PC-9 (cell line): ENCODE measurements around the gene GPRIN2. TPM values are rescaled to one million over a fixed set of nuclear protein-coding genes. Genes with fewer than 3 reads are reported as not detected.
"Not testable (repeated sequence)": the region's sequence is repeated elsewhere in the genome, so short reads cannot be mapped to it uniquely, and the experiment has no call there.

ENCODE experiments used
- BruUV-seq: library from RNA; stranded (reverse); fragments of 400-500 nt; replicated peaks from 2 replicates; lab custom pipeline; 2021; lab: Mats Ljungman, UMichigan
- CTCF ChIA-PET: fragments of 300-600 bp; sonication (Branson Sonifier 250); formaldehyde crosslinking; loops from one replicate; lab custom pipeline; 2022; ENCODE audit warnings: antibody characterized with exemption; lab: Charles Lee
- POLR2A ChIA-PET: fragments of 300-600 bp; sonication (Branson Sonifier 250); formaldehyde crosslinking; loops from one replicate; lab custom pipeline; 2022; ENCODE audit warnings: antibody characterized with exemption; ENCODE audit not compliant: unreplicated experiment; lab: Charles Lee
- DNase-seq, 2 experiments: peaks; one replicate each; pipeline versions ENCODE4 v3.0.0 to v3.0.0-alpha.2; 2015 to 2022; ENCODE audit warnings: mixed read lengths in 1 of 2
- H2AFZ ChIP-seq: fragments of 200-600 bp; sonication (generic); 2 replicates; pipeline ENCODE4 v1.8.1; 2017; ENCODE audit warnings: antibody characterized with exemption
- H3F3A ChIP-seq: fragments of 200-600 bp; sonication (generic); 2 replicates; pipeline ENCODE4 v1.8.1; 2017; ENCODE audit warnings: antibody characterized with exemption, mild to moderate bottlenecking, low read depth; ENCODE audit not compliant: insufficient read depth
- H3K27ac ChIP-seq: fragments of 200-600 bp; sonication (generic); 2 replicates; pipeline ENCODE4 v1.6.1; 2016; ENCODE audit warnings: mixed run types
- H3K27me3 ChIP-seq: fragments of 200-600 bp; sonication (generic); 2 replicates; pipeline ENCODE4 v1.6.1; 2016; ENCODE audit warnings: low read depth, mixed run types; ENCODE audit not compliant: insufficient read depth
- H3K36me3 ChIP-seq: fragments of 200-600 bp; sonication (generic); 2 replicates; pipeline ENCODE4 v1.6.1; 2016; ENCODE audit warnings: low read depth, mixed run types
- H3K4me1 ChIP-seq: fragments of 200-600 bp; sonication (generic); replicated peaks from 2 replicates; pipeline ENCODE4 v1.6.1; 2016; ENCODE audit warnings: mixed run types; ENCODE audit not compliant: insufficient read depth
- H3K4me2 ChIP-seq: fragments of 200-600 bp; sonication (generic); 2 replicates; pipeline ENCODE4 v1.6.1; 2017; ENCODE audit warnings: mixed run types
- H3K4me3 ChIP-seq: fragments of 200-600 bp; sonication (generic); 2 replicates; pipeline ENCODE4 v1.6.1; 2016; ENCODE audit warnings: mixed run types
- H3K79me2 ChIP-seq: fragments of 200-600 bp; sonication (generic); 2 replicates; pipeline ENCODE4 v1.6.1; 2017; ENCODE audit warnings: low read depth, mixed run types
- H3K9me2 ChIP-seq: fragments of 200-600 bp; sonication (generic); 2 replicates; pipeline ENCODE4 v1.8.1; 2017; ENCODE audit warnings: mild to moderate bottlenecking; ENCODE audit not compliant: insufficient read depth
- H3K9me3 ChIP-seq: fragments of 200-600 bp; sonication (generic); 2 replicates; pipeline ENCODE4 v1.8.1; 2016; ENCODE audit warnings: low read depth; ENCODE audit not compliant: insufficient read depth
- H4K20me1 ChIP-seq: fragments of 200-600 bp; sonication (generic); 2 replicates; pipeline ENCODE4 v1.8.1; 2017; ENCODE audit not compliant: insufficient read depth
- EZH2 ChIP-seq: fragments of 200-600 bp; sonication (generic); IDR thresholded peaks from 2 replicates; pipeline ENCODE4 v1.8.0; 2017; ENCODE audit warnings: antibody characterized with exemption, low read depth
- intact Hi-C: fragments of 100-400 bp; cut with micrococcal nuclease; formaldehyde crosslinking; loops from one replicate; pipeline ENCODE4 v1.10.0; 2022; ENCODE audit not compliant: unreplicated experiment
- total RNA-seq: library from RNA; stranded (reverse); gene quantifications from 2 replicates; pipeline ENCODE4 v1.2.3, GENCODE V29; 2021
- TF ChIP-seq, protein P1 (sequence below): fragments of 200-600 bp; sonication (generic); conservative IDR thresholded peaks from 2 replicates; pipeline ENCODE4 v1.6.1; 2017; ENCODE audit warnings: mixed run types, antibody characterized with exemption, mild to moderate bottlenecking, moderate library complexity

Gene GPRIN2
- total RNA-seq, 1 experiment from 2014 or later, result 33.1 TPM

DNA sequence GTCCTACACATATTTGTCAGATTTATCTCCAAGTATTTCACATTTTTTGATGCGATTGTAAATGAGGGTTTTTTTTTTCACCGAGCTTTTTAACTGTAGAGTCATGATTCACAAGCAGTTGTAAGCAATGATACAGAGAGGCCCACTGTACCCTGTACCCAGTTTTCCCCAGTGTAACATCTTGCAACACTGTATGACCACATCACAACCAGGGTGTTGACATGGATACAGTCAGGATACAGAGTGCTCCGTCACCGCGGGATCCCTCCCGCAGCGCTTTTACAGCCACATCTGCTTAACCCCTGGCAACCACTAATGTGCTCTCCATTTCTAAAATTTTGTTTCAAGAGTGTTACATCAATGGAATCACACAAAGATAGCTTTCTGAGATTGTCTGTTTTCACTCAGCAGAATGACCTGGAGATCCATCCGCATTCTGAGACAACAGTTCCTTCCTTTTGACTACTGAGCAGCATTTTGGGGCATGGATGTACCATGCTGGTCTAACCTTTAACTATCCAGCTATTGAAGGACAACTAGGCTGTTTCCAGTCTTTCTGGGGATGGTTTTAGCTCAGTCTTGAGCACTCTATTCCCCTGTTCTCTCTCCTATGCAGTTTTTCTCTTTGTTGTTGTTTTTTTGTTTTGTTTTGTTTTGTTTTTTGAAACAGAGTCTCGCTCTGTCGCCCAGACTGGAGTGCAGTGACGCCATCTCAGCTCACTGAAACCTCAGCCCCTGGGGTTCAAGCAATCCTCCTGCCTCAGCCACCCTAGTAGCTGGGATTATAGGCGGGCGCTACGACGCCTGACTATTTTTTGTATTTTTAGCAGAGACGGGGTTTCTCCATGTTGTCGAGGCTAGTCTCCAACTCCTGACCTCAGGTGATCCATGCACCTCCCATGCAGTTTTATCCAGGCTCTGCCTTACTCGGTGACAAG lies 25.9 kb downstream of the GPRIN2 start:
- Histone ChIP-seq H3K4me3 (no peak overlapping the region), H3K27me3 (no peaks in the 10 kb centered on the region), H3K4me1 (peaks cover 6% of the 10 kb centered on the region), H4K20me1 (no peaks in the 10 kb centered on the region), H3K9me3 (no peaks in the 10 kb centered on the region), H3K4me2 (no peak overlapping the region), H3K9me2 (no peaks in the 10 kb centered on the region), H3F3A (peaks cover 11% of the 10 kb centered on the region), H3K27ac (no peak overlapping the region), H3K36me3 (no peaks in the 10 kb centered on the region), H2AFZ (no peak overlapping the region), H3K79me2 (no peaks in the 10 kb centered on the region)
- POLR2A ChIA-PET, result interaction anchor here (0.6 kb wide), 1 partner anchor 9 kb away, joined by 3 read pairs; no protein-coding TSS in a partner anchor
- TF ChIP-seq EZH2, result no peak
- TF ChIP-seq, protein P1, sequence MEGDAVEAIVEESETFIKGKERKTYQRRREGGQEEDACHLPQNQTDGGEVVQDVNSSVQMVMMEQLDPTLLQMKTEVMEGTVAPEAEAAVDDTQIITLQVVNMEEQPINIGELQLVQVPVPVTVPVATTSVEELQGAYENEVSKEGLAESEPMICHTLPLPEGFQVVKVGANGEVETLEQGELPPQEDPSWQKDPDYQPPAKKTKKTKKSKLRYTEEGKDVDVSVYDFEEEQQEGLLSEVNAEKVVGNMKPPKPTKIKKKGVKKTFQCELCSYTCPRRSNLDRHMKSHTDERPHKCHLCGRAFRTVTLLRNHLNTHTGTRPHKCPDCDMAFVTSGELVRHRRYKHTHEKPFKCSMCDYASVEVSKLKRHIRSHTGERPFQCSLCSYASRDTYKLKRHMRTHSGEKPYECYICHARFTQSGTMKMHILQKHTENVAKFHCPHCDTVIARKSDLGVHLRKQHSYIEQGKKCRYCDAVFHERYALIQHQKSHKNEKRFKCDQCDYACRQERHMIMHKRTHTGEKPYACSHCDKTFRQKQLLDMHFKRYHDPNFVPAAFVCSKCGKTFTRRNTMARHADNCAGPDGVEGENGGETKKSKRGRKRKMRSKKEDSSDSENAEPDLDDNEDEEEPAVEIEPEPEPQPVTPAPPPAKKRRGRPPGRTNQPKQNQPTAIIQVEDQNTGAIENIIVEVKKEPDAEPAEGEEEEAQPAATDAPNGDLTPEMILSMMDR, result no peak
- BruUV-seq, result no TSS peak
- no peak for DNase-seq
- intact Hi-C loops, result no loop called here
- CTCF ChIA-PET, result no interaction called here

- H3K36me3 ChIP-seq, H3K9me3 ChIP-seq, H3K4me3 ChIP-seq, H3K27me3 ChIP-seq, H3K9me2 ChIP-seq, H4K20me1 ChIP-seq, H2AFZ ChIP-seq, CTCF ChIA-PET, H3K27ac ChIP-seq, H3K79me2 ChIP-seq, H3K4me2 ChIP-seq, BruUV-seq, DNase-seq: not testable (repeated sequence)
- POLR2A ChIA-PET, result interaction anchor here (0.6 kb wide), 1 partner anchor 9 kb away, joined by 3 read pairs; no protein-coding TSS in a partner anchor
- intact Hi-C loops, result loop anchor here (2.0 kb wide), 1 partner anchor 15 kb away; no protein-coding TSS in a partner anchor
- Histone ChIP-seq H3F3A (peaks cover 19% of the 10 kb centered on the region), H3K4me1 (peaks cover 14% of the 10 kb centered on the region)
These were observed 26.7 kb downstream of the GPRIN2 start for GRCh38 chr10:46529742-46530141.

- CTCF ChIA-PET, result no interaction called here
These were observed 27.5 kb downstream of the GPRIN2 start for GRCh38 chr10:46528675-46529615.

More at GRCh38 chr10:46528675-46529615, 27.5 kb downstream of the GPRIN2 start:
- Histone ChIP-seq H3K9me3 (no peaks in the 10 kb centered on the region), H3K4me3 (no peak overlapping the region), H3K4me1 (peaks cover 21% of the 10 kb centered on the region), H3K27me3 (no peaks in the 10 kb centered on the region), H3K9me2 (no peaks in the 10 kb centered on the region), H2AFZ (no peak overlapping the region), H3F3A (peaks cover 27% of the 10 kb centered on the region), H3K4me2 (no peak overlapping the region), H3K36me3 (no peaks in the 10 kb centered on the region), H3K79me2 (no peaks in the 10 kb centered on the region), H4K20me1 (no peaks in the 10 kb centered on the region), H3K27ac (no peak overlapping the region)
- no peak for DNase-seq
- no peak for TF ChIP-seq EZH2
- TF ChIP-seq, protein P1, result no peak
- no TSS peak for BruUV-seq
- POLR2A ChIA-PET, result no interaction called here
- intact Hi-C loops, result loop anchor here (2.0 kb wide), 1 partner anchor 16 kb away; no protein-coding TSS in a partner anchor
